ENCODE results near the gene EVC2. TPM values are rescaled to one million over a fixed set of nuclear protein-coding genes. Genes with fewer than 3 reads are reported as not detected.

The EVC2 gene
- total and polyA plus RNA-seq, 2 donors (not counting 1 experiment from before 2014, with no cell fraction given) = 1.1 TPM; not detected in 1

DNA sequence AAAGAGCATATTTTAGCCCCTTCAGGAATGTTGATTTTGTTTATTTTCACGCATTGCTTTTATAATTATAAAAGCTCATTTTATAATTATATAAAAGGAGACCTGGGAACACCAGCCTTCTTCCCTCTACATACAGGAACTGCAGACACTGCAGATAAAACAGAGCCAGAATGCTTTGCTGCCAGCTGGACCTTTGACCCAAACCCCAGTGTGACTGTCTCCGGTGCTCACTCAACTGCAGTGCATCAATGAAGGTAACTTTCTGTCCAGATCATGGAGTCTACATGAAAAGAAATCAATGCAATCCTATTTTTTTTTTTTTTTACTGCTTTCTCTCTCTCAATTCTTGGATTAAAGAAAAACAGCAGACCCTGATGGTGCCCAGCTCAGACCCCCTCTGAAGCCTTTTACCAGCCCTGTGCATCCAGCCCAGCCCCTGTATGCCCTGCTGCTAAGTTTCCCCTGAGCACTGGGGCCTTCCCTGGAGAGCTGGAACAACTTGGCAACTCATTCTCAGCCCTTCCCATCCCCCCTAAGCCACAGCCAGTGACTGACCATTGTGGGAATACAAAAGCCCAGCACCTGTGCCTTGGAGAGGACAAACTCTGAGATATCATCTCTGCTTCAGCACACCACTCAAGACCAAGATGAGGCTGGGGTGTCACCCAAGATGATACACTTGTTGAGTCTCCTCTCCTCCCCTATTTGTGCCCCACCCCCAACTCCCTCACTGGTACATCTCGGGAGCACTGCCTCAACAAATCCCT lies 182.1 kb downstream of the EVC2 start:
- H3K27ac ChIP-seq (ENCODE audit: low read length in 2 of 2) = no peak overlapping the region
- no peak overlapping the region for H3K4me3 ChIP-seq (ENCODE audit: control extremely low read depth in 1 of 5, extremely low read depth in 1 of 5, insufficient read depth in 1 of 5, low read depth in 2 of 5, low read length in 4 of 5)
- H2AFZ ChIP-seq (ENCODE audit: insufficient read depth, low read depth, low read length, poor library complexity, severe bottlenecking) = no peak overlapping the region
- H3K36me3 ChIP-seq (replicated peaks in 1 of 2; ENCODE audit: control extremely low read depth in 1 of 2, control insufficient read depth in 1 of 2, extremely low read depth in 1 of 2, insufficient read depth in 2 of 2, low read length in 1 of 2) = no peaks in the 10 kb centered on the region
- ChIA-PET POLR2A (no interaction called here), CTCF (no interaction called here)
- no peaks in the 10 kb centered on the region for H3K27me3 Mint-ChIP-seq
- TF ChIP-seq EZH2 (IDR thresholded peaks at IDR 0.05; ENCODE audit: borderline replicate concordance, insufficient read depth, low read depth, low read length, poor library complexity, severe bottlenecking) = no peak
- H3K4me1 ChIP-seq (ENCODE audit: control insufficient read depth in 2 of 2, insufficient read depth in 2 of 2, low read length in 2 of 2) = no peaks in the 10 kb centered on the region
- H3K4me2 ChIP-seq (replicated peaks; ENCODE audit: low read depth, low read length, poor library complexity, severe bottlenecking) = no peak overlapping the region
- H3K4me3 Mint-ChIP-seq = no peak overlapping the region
- no peaks in the 10 kb centered on the region for H3K9me3 Mint-ChIP-seq (ENCODE audit: insufficient read depth)
- H3K9ac ChIP-seq (ENCODE audit: low read length) = no peak overlapping the region
- no peaks in the 10 kb centered on the region for H3K27me3 ChIP-seq (replicated peaks in 1 of 4; ENCODE audit: control extremely low read depth in 1 of 4, control insufficient read depth in 3 of 4, insufficient read depth in 4 of 4, low read length in 3 of 4)
- WGBS (ENCODE audit: insufficient coverage) = 92% methylated on average over 1 of the region's 3 CpGs
- H3K79me2 ChIP-seq (ENCODE audit: control insufficient read depth, insufficient read depth, low read length) = no peaks in the 10 kb centered on the region
- no peak for DNase-seq
- intact Hi-C loops (cut with micrococcal nuclease) = no loop called here
- no peaks in the 10 kb centered on the region for H4K20me1 ChIP-seq (ENCODE audit: control insufficient read depth, insufficient read depth, low read length, poor library complexity, severe bottlenecking)
- no peaks in the 10 kb centered on the region for H3K9me3 ChIP-seq (ENCODE audit: control extremely low read depth in 1 of 3, control insufficient read depth in 2 of 3, insufficient read depth in 1 of 3, low read length in 2 of 3)
- ATAC-seq (ENCODE audit: low read depth) = no peak
- no peaks in the 10 kb centered on the region for H3K4me1 Mint-ChIP-seq
- H3K27ac Mint-ChIP-seq = no peak overlapping the region

DNA sequence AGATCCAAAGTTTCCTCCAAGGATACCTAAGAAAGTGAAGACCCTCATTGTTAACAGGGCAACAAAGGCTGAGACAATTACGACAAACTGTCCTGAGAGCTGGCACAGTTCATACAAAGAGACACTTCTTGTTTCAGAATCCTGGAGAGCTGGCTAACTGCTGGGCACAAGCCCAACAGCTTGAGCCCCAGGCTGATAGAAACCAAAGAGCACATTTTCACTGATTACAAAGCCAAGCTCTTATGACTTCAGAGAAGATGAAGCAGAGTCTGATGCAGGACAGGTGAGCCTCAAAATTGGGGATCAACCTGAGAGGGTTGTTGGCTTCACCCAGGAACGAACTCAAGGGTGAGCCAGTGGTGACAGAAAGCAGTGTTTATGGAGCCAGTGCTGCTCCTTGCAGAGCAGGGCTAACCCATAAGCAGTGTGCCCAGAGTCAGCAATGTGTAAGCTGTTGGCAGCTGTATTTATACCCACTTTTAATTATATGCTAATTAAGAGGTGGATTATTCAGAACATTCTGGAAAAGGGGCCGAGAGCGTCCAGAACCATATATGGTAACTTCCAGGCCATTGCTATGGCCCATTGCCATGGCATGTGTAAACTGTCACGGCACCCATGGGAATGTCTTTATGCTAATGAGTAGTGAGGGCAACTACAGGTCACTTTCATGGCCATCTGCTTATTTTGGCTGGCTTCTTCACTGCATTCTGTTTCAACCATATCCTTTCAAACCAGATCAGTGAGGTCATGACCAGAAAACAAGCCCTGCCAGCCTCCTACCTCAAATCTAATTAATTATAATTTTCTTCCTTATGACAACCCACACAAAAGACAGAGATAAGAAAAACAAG lies 183.7 kb downstream of the EVC2 start:
- Histone ChIP-seq H2AFZ (ENCODE audit: insufficient read depth, low read depth, low read length, poor library complexity, severe bottlenecking) (no peak overlapping the region), H3K4me2 (replicated peaks; ENCODE audit: low read depth, low read length, poor library complexity, severe bottlenecking) (no peak overlapping the region), H3K4me1 (ENCODE audit: control insufficient read depth in 2 of 2, insufficient read depth in 2 of 2, low read length in 2 of 2) (no peaks in the 10 kb centered on the region), H3K27ac (ENCODE audit: low read length in 2 of 2) (no peak overlapping the region), H3K27me3 (replicated peaks in 1 of 4; ENCODE audit: control extremely low read depth in 1 of 4, control insufficient read depth in 3 of 4, insufficient read depth in 4 of 4, low read length in 3 of 4) (no peaks in the 10 kb centered on the region), H3K9ac (ENCODE audit: low read length) (no peak overlapping the region), H4K20me1 (ENCODE audit: control insufficient read depth, insufficient read depth, low read length, poor library complexity, severe bottlenecking) (no peaks in the 10 kb centered on the region), H3K9me3 (ENCODE audit: control extremely low read depth in 1 of 3, control insufficient read depth in 2 of 3, insufficient read depth in 1 of 3, low read length in 2 of 3) (no peaks in the 10 kb centered on the region), H3K4me3 (ENCODE audit: control extremely low read depth in 1 of 5, extremely low read depth in 1 of 5, insufficient read depth in 1 of 5, low read depth in 2 of 5, low read length in 4 of 5) (no peak overlapping the region), H3K36me3 (replicated peaks in 1 of 2; ENCODE audit: control extremely low read depth in 1 of 2, control insufficient read depth in 1 of 2, extremely low read depth in 1 of 2, insufficient read depth in 2 of 2, low read length in 1 of 2) (no peaks in the 10 kb centered on the region), H3K79me2 (ENCODE audit: control insufficient read depth, insufficient read depth, low read length) (no peaks in the 10 kb centered on the region)
- H3K27ac Mint-ChIP-seq = no peak overlapping the region
- H3K27me3 Mint-ChIP-seq = no peaks in the 10 kb centered on the region
- CTCF ChIA-PET = no interaction called here
- H3K4me3 Mint-ChIP-seq = no peak overlapping the region
- intact Hi-C loops (cut with micrococcal nuclease) = no loop called here
- POLR2A ChIA-PET = no interaction called here
- TF ChIP-seq, protein P1, sequence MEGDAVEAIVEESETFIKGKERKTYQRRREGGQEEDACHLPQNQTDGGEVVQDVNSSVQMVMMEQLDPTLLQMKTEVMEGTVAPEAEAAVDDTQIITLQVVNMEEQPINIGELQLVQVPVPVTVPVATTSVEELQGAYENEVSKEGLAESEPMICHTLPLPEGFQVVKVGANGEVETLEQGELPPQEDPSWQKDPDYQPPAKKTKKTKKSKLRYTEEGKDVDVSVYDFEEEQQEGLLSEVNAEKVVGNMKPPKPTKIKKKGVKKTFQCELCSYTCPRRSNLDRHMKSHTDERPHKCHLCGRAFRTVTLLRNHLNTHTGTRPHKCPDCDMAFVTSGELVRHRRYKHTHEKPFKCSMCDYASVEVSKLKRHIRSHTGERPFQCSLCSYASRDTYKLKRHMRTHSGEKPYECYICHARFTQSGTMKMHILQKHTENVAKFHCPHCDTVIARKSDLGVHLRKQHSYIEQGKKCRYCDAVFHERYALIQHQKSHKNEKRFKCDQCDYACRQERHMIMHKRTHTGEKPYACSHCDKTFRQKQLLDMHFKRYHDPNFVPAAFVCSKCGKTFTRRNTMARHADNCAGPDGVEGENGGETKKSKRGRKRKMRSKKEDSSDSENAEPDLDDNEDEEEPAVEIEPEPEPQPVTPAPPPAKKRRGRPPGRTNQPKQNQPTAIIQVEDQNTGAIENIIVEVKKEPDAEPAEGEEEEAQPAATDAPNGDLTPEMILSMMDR (IDR thresholded peaks at IDR 0.05) = no peak
- no peak for TF ChIP-seq EZH2 (IDR thresholded peaks at IDR 0.05; ENCODE audit: borderline replicate concordance, insufficient read depth, low read depth, low read length, poor library complexity, severe bottlenecking)
- DNase-seq (no peak), ATAC-seq (ENCODE audit: low read depth) (no peak)
- no peaks in the 10 kb centered on the region for H3K9me3 Mint-ChIP-seq (ENCODE audit: insufficient read depth)
- WGBS (ENCODE audit: insufficient coverage) = 77% methylated on average over 5 of the region's 5 CpGs
- no peaks in the 10 kb centered on the region for H3K4me1 Mint-ChIP-seq
